ENCODE results near the gene IGFALS.
"Not testable (repeated sequence)": the region's sequence is repeated elsewhere in the genome, so short reads cannot be mapped to it uniquely, and the experiment has no call there.

DNA sequence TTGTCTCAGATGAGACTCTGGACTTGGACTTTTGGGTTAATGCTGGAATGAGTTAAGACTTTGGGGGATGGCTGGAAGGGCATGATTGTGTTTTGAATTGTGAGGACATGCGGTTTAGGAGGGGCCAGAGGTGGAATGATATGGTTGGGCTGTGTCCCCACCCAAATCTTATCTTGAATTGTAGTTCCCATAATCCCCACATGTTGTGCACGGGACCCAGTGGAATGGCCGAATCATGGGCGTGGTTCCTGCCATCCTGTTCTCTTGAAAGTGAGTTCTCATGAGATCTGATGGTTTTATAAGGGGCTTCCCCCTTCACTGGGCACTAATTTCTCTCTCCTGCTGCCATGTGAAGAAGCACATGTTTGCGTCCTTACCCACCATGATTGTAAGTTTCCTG, 5.8 kb upstream of the IGFALS start:
- TF ChIP-seq, protein P1, sequence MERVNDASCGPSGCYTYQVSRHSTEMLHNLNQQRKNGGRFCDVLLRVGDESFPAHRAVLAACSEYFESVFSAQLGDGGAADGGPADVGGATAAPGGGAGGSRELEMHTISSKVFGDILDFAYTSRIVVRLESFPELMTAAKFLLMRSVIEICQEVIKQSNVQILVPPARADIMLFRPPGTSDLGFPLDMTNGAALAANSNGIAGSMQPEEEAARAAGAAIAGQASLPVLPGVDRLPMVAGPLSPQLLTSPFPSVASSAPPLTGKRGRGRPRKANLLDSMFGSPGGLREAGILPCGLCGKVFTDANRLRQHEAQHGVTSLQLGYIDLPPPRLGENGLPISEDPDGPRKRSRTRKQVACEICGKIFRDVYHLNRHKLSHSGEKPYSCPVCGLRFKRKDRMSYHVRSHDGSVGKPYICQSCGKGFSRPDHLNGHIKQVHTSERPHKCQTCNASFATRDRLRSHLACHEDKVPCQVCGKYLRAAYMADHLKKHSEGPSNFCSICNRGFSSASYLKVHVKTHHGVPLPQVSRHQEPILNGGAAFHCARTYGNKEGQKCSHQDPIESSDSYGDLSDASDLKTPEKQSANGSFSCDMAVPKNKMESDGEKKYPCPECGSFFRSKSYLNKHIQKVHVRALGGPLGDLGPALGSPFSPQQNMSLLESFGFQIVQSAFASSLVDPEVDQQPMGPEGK (CRISPR knock-in tag; IDR thresholded peaks at IDR 0.05; ENCODE audit: borderline replicate concordance), result not testable (repeated sequence)
- TF ChIP-seq ZFP30 (CRISPR knock-in tag; IDR thresholded peaks at IDR 0.05); SNAI2 (CRISPR knock-in tag; IDR thresholded peaks at IDR 0.05); ZC3H10 (CRISPR knock-in tag; IDR thresholded peaks at IDR 0.05); GLIS3 (CRISPR knock-in tag; IDR thresholded peaks at IDR 0.05); ARNTL (CRISPR knock-in tag; IDR thresholded peaks at IDR 0.05; ENCODE audit: borderline replicate concordance, low read depth): not testable (repeated sequence)
